WI38 (cell line): ENCODE data around the gene TMEM164.

Source experiments
- H3K4me3 ChIP-seq: 2 replicates; pipeline ENCODE4 v1.5.1; 2011; ENCODE audit warnings: low read depth, mild to moderate bottlenecking, control low read depth, low read length
- TF ChIP-seq, protein P1 (sequence below): IDR thresholded peaks from 2 replicates; pipeline ENCODE4 v1.5.1; 2012; ENCODE audit warnings: low read depth, mild to moderate bottlenecking, control low read depth, low read length

The TMEM164 gene

GRCh38 chrX:110103344-110103743, 100.4 kb downstream of the TMEM164 start:
- TF ChIP-seq, protein P1, sequence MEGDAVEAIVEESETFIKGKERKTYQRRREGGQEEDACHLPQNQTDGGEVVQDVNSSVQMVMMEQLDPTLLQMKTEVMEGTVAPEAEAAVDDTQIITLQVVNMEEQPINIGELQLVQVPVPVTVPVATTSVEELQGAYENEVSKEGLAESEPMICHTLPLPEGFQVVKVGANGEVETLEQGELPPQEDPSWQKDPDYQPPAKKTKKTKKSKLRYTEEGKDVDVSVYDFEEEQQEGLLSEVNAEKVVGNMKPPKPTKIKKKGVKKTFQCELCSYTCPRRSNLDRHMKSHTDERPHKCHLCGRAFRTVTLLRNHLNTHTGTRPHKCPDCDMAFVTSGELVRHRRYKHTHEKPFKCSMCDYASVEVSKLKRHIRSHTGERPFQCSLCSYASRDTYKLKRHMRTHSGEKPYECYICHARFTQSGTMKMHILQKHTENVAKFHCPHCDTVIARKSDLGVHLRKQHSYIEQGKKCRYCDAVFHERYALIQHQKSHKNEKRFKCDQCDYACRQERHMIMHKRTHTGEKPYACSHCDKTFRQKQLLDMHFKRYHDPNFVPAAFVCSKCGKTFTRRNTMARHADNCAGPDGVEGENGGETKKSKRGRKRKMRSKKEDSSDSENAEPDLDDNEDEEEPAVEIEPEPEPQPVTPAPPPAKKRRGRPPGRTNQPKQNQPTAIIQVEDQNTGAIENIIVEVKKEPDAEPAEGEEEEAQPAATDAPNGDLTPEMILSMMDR = no peak

DNA sequence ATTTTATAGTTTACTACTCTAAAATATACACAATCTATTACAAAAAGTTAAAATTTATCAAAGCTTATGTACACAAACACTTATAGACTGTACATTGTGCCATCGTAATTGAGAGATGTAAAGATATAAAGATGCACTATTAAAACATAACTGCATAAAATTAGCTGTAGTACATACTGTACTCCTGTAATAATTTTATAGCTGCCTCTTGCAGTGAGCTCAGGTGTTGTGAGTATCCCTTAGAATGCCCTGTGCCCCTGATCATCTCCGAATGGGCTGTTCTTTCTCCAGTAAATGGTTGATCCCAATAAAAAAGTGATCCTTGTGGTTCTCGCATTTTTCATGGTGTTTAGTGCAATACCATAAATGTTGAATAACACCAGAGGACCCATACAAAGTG, 101.2 kb downstream of the TMEM164 start:
- no peak overlapping the region for H3K4me3 ChIP-seq
- TF ChIP-seq, protein P1 = no peak

More at GRCh38 chrX:110103344-110103743, 100.4 kb downstream of the TMEM164 start:
- H3K4me3 ChIP-seq = no peak overlapping the region

DNA sequence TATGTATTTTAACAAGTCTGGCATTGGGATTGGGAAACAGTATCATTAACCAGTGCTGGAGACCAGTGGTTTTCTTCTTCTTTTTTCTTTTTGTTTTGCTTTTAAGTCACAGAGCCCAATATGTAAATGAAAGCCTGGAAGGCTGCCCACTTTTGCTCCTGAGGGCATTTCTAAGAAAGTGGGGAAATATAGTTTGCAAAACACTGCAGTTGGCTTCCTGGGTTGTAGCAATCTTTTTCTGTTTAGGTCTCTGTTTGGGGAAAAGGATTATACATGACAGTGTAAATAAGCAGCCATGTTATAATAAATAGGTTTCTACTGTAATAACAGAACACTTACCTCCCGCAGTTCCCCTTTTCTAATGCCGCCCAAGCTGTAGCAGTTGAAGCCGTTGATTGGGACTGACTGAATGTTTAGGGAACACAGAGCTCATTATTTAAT, 105.5 kb downstream of the TMEM164 start:
- no peak overlapping the region for H3K4me3 ChIP-seq
- TF ChIP-seq, protein P1 = no peak

GRCh38 chrX:110114260-110114776, 111.4 kb downstream of the TMEM164 start:
- no peak overlapping the region for H3K4me3 ChIP-seq
- TF ChIP-seq, protein P1 = no peak

GRCh38 chrX:110116066-110116980, 113.4 kb downstream of the TMEM164 start:
- H3K4me3 ChIP-seq = no peak overlapping the region

DNA sequence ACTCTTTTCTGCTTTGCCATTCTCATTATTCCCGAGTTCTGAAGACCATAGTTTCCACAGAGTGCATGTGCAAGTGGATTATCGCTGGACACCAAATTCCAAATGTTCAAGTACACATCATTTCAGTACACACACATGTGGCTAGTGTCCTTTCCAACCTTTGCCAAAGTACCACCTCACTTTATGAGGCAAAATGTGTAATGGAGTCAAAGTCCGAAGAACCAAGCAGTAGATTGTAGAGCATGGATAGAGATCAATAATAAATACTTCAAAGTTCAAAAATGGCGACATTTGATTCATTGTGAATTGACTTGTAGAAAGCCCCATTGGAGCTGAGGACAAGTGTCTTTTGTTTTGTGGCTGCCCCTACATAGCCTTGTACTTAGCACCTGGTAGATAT, 115.6 kb downstream of the TMEM164 start:
- TF ChIP-seq, protein P1 = no peak
- H3K4me3 ChIP-seq = no peak overlapping the region

More at GRCh38 chrX:110116066-110116980, 113.4 kb downstream of the TMEM164 start:
- TF ChIP-seq, protein P1 = no peak

- TF ChIP-seq, protein P1 = no peak
These were observed 116.6 kb downstream of the TMEM164 start for GRCh38 chrX:110119480-110119879.

More at GRCh38 chrX:110119480-110119879, 116.6 kb downstream of the TMEM164 start:
- no peak overlapping the region for H3K4me3 ChIP-seq
